Measurements from ENCODE around the gene SNCAIP.

DNA sequence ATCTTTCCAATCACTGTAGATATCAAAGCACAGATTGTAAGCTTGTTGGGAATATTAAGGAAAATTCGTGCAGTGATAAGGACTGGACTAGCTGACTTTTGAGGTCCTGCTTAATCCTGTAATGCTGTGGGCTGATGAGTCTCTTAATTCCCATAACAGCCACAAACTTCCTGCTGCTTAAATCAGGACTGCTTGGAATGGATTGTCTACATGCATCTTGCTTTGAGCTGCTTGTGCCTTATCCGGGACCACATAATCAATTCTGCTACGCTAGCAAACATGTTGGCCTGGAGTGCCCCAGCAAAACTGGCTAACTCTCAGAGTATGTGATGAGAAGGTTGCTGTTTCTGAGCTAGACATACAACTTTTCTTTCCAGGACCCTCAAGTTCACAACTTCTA, 79.6 kb downstream of the SNCAIP start:
- TF ChIP-seq, protein P1, sequence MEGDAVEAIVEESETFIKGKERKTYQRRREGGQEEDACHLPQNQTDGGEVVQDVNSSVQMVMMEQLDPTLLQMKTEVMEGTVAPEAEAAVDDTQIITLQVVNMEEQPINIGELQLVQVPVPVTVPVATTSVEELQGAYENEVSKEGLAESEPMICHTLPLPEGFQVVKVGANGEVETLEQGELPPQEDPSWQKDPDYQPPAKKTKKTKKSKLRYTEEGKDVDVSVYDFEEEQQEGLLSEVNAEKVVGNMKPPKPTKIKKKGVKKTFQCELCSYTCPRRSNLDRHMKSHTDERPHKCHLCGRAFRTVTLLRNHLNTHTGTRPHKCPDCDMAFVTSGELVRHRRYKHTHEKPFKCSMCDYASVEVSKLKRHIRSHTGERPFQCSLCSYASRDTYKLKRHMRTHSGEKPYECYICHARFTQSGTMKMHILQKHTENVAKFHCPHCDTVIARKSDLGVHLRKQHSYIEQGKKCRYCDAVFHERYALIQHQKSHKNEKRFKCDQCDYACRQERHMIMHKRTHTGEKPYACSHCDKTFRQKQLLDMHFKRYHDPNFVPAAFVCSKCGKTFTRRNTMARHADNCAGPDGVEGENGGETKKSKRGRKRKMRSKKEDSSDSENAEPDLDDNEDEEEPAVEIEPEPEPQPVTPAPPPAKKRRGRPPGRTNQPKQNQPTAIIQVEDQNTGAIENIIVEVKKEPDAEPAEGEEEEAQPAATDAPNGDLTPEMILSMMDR (IDR thresholded peaks at IDR 0.05; ENCODE audit: low read depth, low read length): no peak
- TF ChIP-seq MYC (IDR thresholded peaks at IDR 0.05; ENCODE audit: low read depth, low read length) (no peak), POLR2A (IDR thresholded peaks at IDR 0.05; ENCODE audit: extremely low read depth, insufficient read length) (no peak)
